Upper lobe of right lung (tissue), 1 donor: ENCODE data around the gene CASP12. TPM values are rescaled to one million over a fixed set of nuclear protein-coding genes. Genes with fewer than 3 reads are reported as not detected.
A peak's percentile ranks its signal among the peaks of the same experiment; 100 is the strongest.

ENCODE experiments used
- ATAC-seq: fragments of 200-7000 bp; cut with Tn5 transposase; one replicate; pipeline ENCODE4 v1.9.1; 2020; ENCODE audit warnings: mild to moderate bottlenecking, moderate library complexity
- DNase-seq: peaks from one replicate; pipeline ENCODE4 v3.0.0-alpha.2; 2020
- H3K27ac ChIP-seq: fragments of 200-600 bp; one replicate; pipeline ENCODE4 v1.8.0; 2022
- H3K27me3 ChIP-seq: fragments of 200-600 bp; one replicate; pipeline ENCODE4 v1.8.0; 2022; ENCODE audit warnings: mild to moderate bottlenecking
- H3K36me3 ChIP-seq: fragments of 200-600 bp; one replicate; pipeline ENCODE4 v1.8.0; 2022
- H3K4me1 ChIP-seq: fragments of 200-600 bp; one replicate; pipeline ENCODE4 v1.8.0; 2022
- H3K4me3 ChIP-seq: fragments of 200-600 bp; one replicate; pipeline ENCODE4 v1.8.0; 2022; ENCODE audit warnings: mild to moderate bottlenecking
- H3K9me3 ChIP-seq: fragments of 200-600 bp; one replicate; pipeline ENCODE4 v1.8.0; 2022
- intact Hi-C: fragments of 100-400 bp; cut with DNase I; formaldehyde crosslinking; loops from one replicate; pipeline ENCODE4 v1.11.0; 2022
- total RNA-seq: library from RNA; stranded (reverse); fragmentation: NEBNext Ultra II Directional; extraction: Animal tissue kit (Norgen Biotek cat#: 25700); gene quantifications from one replicate; pipeline ENCODE4 v1.2.1, GENCODE V29; 2021
- TF ChIP-seq, protein P1 (sequence below): fragments of 200-600 bp; IDR thresholded peaks from one replicate; pipeline ENCODE4 v1.8.0; 2022; ENCODE audit warnings: antibody characterized with exemption
- donor health status: DM: no; HTN: yes; CAD: no; lungs with severe emphysema.

The CASP12 gene
- total RNA-seq, 1 donor from 2014 or later = 2.4 TPM

DNA sequence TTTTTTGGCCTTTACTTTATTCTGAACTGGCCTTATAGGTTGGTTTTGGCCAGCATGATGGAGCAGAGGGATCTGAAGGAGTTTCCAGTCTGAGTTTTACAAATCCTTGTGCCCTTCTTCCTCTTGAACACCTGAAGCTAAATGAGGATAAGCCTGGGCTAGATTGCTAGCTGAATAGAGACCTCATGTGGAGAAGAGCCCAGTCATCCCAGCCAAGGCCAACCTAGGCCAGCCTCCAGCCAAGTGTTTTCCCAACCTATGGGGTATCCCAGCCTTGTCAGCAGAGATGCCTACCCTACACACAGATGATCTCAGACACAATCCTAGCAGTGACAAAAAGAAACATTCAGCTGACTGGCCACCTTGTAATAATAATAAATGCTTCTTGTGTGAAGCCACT, 966 bp upstream of the CASP12 start:
- TF ChIP-seq, protein P1, sequence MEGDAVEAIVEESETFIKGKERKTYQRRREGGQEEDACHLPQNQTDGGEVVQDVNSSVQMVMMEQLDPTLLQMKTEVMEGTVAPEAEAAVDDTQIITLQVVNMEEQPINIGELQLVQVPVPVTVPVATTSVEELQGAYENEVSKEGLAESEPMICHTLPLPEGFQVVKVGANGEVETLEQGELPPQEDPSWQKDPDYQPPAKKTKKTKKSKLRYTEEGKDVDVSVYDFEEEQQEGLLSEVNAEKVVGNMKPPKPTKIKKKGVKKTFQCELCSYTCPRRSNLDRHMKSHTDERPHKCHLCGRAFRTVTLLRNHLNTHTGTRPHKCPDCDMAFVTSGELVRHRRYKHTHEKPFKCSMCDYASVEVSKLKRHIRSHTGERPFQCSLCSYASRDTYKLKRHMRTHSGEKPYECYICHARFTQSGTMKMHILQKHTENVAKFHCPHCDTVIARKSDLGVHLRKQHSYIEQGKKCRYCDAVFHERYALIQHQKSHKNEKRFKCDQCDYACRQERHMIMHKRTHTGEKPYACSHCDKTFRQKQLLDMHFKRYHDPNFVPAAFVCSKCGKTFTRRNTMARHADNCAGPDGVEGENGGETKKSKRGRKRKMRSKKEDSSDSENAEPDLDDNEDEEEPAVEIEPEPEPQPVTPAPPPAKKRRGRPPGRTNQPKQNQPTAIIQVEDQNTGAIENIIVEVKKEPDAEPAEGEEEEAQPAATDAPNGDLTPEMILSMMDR = no peak
- DNase-seq (no peak), ATAC-seq (no peak)
- intact Hi-C loops = no loop called here
- no peaks in the 10 kb centered on the region for H3K9me3 ChIP-seq
- peaks cover 8% of the 10 kb centered on the region for H3K4me1 ChIP-seq
- H3K27ac ChIP-seq = peak overlapping the region; percentile 70
- no peaks in the 10 kb centered on the region for H3K36me3 ChIP-seq
- H3K4me3 ChIP-seq = no peak overlapping the region
- H3K27me3 ChIP-seq = no peaks in the 10 kb centered on the region

DNA sequence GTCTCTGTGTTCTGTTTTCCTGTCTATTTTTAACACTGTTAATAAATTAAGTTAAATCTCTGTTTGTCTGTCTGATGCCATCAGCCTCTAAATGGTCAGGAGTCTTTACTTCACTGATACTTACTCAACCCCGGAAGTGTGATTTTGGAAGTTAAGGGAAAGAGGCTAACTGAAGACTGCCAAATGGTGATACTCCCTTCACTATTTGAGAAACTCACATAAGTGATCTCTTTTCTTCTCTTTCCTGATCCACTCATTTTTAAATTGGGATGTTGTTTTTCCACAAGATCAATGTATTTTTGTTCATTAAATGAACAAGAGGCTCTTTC, 389 bp upstream of the CASP12 start:
- intact Hi-C loops = no loop called here
- Histone ChIP-seq H3K4me1 (peaks cover 8% of the 10 kb centered on the region), H3K9me3 (no peaks in the 10 kb centered on the region), H3K4me3 (peak overlapping the region; percentile 48), H3K27me3 (no peaks in the 10 kb centered on the region), H3K27ac (peak overlapping the region; percentile 70), H3K36me3 (no peaks in the 10 kb centered on the region)
- ATAC-seq = no peak
- TF ChIP-seq, protein P1 = no peak
- no peak for DNase-seq

DNA sequence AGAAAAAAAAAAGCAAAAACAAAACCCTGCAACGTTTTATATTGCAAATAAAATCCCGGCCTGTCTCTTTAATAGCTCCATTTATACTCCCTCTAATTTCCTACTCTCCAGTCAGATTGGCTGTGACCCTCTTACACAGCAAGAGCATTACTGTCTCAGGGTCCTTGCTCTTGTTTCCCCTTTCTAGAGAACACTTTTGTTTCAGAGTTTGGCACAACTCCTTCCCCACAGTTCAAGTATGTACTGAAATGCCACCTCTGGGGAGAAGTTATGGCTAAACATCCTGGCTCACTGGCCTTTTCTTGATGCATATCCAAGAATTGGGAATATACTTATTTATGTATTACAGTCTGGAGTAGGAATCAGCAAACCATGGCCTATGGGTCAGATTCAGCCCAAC, 2.6 kb downstream of the CASP12 start:
- Histone ChIP-seq H3K4me1 (peaks cover 8% of the 10 kb centered on the region), H3K4me3 (peak overlapping the region; percentile 14), H3K27ac (no peak overlapping the region), H3K27me3 (no peaks in the 10 kb centered on the region), H3K36me3 (no peaks in the 10 kb centered on the region), H3K9me3 (no peaks in the 10 kb centered on the region)
- intact Hi-C loops = no loop called here
- TF ChIP-seq, protein P1 = no peak
- no peak for ATAC-seq
- DNase-seq = no peak

DNA sequence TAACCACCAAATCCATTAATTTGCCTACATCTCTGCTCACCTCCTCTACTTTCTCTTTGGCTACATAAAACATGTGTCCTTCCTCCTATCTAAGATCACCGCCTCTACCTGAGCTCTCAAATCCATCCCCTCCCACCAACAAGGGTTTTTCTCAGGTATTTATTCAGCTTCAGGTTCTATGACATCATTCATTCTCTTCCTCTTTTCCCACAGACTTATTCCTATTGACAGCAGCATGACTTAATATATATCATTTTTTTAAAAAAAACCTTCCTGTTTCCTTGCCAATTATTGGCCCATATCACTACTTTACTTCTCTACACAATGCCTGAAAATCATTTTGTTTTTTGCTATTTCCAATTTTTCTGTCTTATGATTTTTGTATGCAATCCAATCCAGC, 4.4 kb downstream of the CASP12 start:
- Histone ChIP-seq H3K36me3 (no peaks in the 10 kb centered on the region), H3K27ac (no peak overlapping the region), H3K4me3 (no peak overlapping the region)

DNA sequence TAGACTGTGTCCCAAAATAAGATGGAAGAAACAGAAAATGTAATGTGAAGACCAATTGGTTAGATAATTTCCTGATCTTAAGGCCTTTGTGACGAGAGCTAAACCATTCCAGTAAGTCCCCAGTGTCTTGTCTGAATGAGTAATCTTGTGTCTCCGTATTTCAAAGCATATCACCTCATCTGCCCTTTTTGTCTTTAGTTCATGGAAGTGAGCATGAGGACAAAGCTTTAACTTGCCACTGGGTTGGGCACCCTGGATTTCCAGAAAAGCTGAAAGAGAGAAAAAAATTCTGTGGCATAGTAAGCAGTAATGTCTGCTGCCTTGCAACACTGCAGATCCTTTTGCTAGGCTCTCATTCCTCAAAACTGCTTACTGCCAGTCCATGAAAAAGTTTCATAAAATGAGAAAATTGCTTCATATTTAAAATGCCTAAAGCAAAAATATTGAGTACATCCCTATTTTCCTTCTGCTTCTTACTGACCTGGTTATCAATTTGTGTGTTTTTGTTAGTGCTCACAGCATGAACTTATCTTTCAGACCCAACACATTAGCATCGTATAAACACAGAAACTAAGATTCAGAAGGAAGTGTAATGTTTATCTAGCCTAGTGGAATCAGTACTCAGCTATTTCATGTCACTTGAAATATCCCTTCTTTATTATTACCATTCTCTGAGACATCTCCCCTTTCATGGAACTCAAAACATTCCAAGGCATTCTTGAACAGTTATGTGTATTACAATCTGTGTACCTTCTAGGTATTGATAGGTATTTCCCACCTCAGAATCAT, 5.3 kb downstream of the CASP12 start:
- Histone ChIP-seq H3K27me3 (no peaks in the 10 kb centered on the region), H3K27ac (no peak overlapping the region), H3K4me1 (no peaks in the 10 kb centered on the region), H3K4me3 (no peak overlapping the region), H3K9me3 (no peaks in the 10 kb centered on the region), H3K36me3 (no peaks in the 10 kb centered on the region)
- no peak for DNase-seq
- no peak for ATAC-seq
- intact Hi-C loops = no loop called here
- TF ChIP-seq, protein P1 = no peak

More for the DNA sequence above, 4.4 kb downstream of the CASP12 start:
- Histone ChIP-seq H3K4me1 (peaks cover 3% of the 10 kb centered on the region), H3K9me3 (no peaks in the 10 kb centered on the region), H3K27me3 (no peaks in the 10 kb centered on the region)
- ATAC-seq = no peak
- TF ChIP-seq, protein P1 = no peak
- no peak for DNase-seq
- intact Hi-C loops = no loop called here
